GM21619 (cell line): ENCODE measurements around the gene PDE4DIP.
"Not testable (repeated sequence)": the region's sequence is repeated elsewhere in the genome, so short reads cannot be mapped to it uniquely, and the experiment has no call there.

ENCODE experiments used
- ATAC-seq: cut with Tn5 transposase; IDR thresholded peaks from one replicate; pipeline ENCODE4 v1.9.1; 2021; ENCODE audit not compliant: unreplicated experiment

Gene PDE4DIP

DNA sequence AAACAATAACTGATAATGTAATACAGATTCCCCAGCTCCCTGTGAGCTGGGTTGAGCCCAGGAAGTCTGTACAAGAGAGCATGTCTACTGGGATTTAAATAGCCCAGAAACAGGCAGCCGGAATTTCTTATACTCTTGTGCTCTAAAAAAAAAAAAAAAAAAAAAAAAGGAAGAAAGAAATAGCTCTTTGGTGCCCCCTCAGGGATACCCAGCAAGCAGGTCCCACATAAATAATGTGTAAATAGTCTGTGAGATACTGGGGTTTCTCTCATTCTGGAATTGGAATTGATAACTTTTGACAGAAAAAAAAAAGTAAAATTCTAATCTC is 25.4 kb downstream of the PDE4DIP start:
- not testable (repeated sequence) for ATAC-seq

DNA sequence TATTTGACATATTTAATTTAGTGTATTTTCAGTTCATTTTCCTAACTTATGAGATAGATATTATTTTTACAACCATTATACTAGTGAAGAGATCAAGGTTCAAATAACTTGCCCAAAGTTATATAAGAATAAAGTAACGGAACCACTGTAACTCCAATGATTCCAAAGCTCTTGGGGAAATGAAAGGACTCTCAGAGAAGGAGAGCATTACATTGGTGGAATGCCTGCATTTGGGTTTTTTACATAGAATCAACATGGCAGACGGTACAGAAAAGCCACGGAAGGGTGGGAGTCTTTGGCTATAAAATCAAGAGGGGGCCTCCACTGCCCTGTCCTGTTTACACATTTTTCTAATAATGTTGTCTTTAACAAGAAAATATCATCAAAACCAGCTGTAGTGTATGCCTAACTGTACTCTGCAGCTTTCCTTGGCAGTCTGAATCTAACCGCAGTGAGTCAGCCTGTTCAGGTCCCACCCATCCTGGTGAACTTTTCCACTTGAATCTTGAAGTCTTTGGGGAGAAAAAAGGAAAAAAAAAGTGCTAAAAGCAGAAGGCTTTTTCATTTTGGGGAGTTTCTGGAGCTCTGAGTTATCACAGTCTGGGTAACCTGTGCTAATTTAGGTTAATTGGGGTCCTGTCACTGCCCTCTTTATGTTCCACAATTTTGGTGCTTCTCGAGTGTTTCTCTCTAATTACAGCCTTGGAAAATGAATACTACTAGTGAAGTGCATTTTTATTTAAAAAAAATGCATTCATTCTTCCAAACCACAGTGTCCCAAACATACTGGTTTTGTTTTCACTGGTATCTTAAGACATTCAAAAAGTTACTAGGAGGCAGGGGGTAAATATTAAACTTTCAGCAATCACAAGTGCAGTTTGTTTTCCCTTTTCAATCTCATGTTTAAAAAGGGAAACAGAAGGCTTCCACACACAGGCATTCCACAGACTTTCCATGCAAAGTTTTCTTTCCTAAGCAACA is 30.5 kb downstream of the PDE4DIP start:
- ATAC-seq: not testable (repeated sequence)

DNA sequence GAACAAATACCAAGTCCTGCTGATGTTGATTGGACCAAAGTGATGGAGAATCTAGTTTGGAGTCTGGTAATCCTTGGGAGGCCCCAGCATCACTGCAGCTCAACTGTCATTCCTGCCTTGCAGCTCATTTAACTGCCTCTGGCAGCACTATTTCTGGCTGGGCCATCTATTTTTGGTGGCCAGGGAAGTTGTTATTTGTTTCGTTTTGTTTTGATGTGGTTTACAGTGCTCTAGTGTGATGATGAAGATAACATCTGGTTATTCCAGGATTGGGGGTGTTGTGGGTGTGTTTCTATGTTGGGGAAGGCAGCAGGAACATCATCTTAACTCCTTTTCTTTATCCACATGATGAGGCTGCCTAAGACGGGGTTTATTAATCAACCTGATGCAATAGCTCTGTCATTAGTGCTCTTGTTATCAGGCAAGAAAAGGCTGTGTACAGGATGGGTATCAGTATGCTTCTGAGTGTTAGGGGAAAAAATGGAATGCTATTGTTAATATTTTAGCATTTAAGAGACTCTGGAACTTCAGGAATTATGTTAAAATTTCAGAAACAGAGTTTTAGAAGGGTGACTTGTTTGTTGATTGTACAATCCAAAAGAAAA is 35.7 kb downstream of the PDE4DIP start:
- not testable (repeated sequence) for ATAC-seq

DNA sequence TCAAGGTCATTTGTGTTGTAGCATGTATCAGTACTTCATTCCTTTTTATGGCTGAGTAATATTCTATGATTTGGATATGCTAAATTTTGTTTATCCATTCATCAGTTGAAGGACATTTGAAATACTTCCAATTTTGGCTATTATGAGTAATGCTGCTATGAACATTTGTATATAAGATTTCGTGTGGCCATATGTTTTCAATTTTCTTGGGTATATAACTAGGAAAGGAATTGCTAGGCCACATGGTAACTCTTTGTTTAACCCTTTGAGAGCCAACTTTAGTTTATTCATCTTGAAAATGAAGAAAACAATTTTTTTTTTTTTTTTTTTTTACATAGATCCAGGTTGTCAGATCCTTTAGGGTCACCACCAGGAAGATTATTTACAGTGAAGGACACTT is 37.0 kb downstream of the PDE4DIP start:
- ATAC-seq: not testable (repeated sequence)

DNA sequence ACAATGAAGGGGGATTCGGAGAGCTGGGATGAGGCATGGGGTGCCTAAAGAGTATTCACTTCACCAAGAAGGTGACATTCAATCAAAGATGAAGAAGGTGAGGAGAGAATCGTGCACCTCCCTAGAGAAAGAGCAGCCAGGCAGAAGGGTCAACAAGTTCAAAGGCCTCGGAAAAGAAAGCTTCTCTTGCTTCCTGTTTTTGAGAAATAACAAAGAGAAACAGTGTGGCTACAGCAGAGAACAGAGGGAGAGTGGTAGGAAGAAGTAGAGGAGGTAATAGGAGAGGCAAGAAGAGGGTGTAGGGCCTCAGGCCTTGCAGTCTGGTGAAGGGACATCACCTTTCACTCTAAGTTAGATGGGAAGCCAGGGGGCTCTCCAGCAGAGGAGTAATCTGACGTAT is 41.0 kb downstream of the PDE4DIP start:
- ATAC-seq: not testable (repeated sequence)

DNA sequence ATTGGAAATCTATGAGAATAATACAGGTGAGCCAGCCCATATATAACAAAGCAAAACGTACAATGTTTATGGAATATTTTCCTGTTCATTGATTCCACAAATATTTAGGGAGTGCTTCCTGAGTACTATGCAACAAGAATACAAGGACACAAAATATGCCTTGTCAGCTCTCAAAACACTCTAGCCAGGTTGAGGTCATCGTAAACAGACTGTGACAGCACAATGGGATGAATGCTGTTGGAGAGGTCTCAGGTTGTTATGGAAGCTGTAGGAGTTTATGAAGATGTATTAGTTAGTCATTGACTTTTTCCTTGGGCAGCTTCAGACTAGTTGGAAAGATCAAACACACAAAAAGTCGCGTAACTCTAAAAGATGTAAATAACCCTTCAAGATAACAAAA is 42.1 kb downstream of the PDE4DIP start:
- ATAC-seq: not testable (repeated sequence)

DNA sequence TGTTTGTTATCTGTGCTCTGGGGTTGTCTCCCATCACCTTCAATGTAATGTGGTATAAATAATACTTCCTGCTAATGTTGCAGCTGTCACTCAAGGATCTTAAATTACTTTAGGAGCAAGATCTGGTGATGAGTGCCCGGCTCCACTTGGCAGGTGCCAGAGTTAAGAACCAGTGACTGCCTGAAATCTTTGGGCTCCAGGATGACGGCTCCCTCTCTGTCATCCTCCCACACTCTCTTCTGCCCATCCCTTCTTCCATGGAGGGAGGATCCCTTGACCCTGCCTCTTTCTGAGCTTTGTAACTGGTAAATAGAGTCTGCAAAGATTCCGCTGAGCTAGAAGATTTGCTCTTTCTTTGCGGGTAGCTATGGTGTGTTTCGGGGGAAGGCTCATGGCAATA is 44.4 kb downstream of the PDE4DIP start:
- ATAC-seq: not testable (repeated sequence)

DNA sequence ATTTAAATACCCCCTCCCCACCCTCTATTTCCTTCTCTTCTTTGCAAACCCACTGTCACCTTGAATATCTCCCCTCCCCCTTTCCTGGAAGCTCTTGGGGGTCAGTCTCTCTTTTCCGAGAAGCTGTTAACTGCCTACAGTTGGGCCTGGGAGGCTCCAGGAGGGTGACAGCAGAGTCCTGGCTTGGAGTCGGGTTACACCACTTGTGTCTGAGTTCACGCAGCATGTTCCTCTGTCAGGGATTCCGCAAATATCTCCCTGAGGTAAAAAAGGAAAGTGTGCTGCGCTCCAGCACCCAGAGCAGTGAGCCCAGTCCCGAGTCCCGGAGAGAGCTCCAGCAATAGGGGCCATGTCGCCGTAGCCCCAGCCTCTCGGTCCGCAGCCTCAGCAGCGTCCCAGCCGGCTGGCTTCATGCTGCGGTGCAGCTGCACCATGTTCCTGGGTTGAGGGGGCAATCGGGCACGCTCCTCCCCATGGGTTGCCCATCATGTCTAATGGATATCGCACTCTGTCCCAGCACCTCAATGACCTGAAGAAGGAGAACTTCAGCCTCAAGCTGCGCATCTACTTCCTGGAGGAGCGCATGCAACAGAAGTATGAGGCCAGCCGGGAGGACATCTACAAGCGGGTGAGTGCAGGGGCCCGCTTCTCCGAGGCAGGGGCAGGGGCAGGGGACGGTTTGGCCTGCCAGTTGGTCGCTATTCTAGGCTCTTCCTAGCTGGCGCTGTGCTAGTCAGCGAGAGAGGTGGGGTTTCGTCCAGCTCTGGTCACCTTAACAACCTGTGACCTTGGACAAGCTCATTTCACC is 45.2 kb downstream of the PDE4DIP start:
- ATAC-seq: not testable (repeated sequence)

DNA sequence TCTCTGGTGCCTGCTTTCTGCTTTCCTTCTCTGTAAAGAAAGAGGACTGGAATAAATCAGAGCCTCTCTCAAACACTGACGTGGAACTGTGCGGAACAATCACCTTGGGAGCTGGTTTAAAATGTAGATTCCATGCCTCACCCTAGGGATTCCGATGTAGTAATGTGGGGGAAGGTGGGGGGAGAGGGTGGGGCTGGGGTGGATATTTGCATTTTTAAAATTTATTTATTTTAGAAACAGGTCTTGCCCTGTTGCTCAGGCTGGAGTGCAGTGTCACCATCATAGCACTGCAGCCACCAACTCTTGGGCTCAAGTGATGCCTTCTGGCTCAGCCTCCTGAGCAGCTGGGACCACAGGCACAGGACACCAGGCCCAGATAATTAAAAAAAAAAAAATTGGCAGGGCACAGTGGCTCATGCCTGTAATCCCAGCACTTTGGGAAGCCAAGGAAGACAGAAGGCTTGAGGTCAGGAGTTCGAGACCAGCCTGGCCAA is 45.9 kb downstream of the PDE4DIP start:
- ATAC-seq: not testable (repeated sequence)

DNA sequence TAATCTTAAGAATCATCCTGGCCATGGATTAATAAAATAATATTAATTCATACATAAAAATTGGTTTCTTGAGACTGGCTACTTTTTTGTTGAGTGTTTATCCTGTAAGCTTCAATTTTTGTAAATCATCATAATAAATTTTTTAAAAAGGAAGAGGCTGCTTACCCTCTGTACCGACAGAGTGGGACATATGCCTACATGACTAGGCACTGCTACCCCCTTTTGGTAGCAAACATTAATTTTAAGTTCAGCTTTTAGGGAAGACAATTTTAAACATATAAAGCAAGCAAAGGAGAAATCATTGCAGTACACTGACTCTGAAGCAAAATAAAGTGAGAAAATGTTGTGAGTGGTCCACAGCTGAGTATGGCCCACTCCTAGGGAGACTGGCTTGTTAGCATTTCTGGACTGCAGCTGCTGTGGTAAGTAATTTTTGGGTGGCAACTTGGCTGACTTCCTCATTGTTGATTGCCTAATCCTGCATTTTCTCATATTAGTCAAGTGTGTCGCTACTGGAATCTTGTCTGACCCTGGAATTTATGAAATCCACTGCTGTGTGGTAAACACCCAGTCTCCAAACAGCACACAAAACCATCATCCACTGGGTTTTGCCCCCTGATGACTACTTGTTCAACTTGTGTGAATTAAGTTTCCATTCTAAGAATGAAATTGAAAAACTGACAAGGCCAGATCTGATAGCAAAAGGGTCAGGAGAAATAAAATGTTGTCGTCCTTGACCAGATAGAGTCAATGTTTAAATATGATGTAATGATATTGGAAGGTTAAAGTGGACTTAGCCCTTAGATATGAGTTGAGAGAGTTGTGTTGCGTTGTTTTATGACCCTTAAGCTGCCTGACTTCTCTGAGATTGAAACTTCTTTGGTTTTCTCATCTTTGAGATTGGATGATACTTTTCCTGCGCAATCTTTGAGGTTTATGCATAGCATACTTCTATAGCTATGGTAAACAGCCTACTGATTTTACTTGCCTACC is 50.4 kb downstream of the PDE4DIP start:
- not testable (repeated sequence) for ATAC-seq

DNA sequence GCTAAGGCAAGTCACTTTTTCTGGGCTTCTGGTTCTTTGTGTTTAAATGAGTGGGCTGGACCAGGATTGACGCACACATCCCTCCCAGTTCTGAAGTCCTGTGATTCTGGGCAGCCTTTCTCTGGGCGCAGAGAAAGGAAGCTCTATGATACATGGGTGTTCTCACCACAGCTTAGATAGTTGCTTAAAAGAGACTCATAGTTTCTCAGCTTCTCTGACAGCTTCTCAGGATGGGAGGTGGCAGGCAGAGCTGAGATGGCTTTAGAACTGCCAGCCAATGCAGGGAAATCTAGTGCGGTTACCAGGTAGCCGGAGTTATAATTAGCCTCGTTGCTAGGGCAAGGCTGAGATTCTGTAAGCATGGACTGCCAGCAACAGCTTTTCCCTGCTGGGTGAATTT is 55.8 kb downstream of the PDE4DIP start:
- not testable (repeated sequence) for ATAC-seq

DNA sequence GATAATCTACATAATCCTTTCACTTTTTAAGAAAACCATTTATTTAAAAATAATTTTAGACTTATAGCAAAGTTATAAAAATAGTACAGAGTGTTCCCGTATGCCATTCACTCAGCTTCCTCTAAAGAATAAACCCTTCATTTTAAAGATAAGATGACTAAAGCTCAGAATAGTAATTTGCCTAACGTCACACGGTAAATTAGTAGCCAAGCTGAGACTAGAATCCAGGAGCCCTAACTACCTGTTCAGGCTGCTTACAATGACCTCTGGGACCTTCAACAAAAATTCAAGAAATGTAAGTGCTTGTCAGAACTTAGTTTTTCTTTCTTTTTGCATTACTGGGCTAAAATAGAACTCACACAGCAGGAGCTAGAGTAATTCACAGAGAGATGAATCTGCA is 56.5 kb downstream of the PDE4DIP start:
- ATAC-seq: not testable (repeated sequence)

DNA sequence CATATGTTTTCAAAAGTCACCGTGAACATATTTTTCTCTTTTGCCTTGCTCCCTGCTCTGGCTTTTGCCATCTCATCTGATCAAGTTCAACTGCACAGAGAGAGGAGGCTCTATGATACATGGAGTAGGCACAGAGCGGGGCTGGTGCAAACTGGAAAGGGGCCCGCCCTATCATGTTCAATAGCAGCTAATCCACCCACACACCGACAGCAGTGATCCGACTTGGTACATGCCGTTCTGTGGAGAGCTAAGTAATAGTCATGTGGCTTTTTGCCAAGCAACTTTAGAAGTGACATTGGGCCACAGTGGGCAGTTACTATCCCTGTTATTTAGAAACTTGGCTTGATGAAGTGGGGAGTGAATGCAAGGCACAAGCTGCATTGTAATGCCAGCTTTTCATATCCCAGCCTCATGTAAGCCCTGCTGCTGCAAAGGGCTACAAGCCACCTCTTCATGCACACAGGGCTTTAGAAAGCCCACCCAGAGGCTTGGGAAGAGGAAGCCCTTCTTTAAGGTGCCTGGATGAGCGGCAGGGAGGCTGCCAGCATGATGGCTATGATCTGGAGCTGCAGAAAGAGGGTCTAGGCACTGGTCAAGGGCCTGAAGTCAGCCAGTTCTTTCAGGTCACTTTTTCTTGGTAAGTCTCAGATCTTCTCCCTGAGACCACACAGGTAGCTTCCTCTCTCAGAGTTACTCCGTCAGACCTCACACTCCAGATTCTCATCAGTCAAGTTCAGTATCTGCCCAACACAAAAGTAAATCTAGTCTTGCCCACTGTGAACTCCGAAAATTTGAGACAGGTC is 57.1 kb downstream of the PDE4DIP start:
- not testable (repeated sequence) for ATAC-seq

DNA sequence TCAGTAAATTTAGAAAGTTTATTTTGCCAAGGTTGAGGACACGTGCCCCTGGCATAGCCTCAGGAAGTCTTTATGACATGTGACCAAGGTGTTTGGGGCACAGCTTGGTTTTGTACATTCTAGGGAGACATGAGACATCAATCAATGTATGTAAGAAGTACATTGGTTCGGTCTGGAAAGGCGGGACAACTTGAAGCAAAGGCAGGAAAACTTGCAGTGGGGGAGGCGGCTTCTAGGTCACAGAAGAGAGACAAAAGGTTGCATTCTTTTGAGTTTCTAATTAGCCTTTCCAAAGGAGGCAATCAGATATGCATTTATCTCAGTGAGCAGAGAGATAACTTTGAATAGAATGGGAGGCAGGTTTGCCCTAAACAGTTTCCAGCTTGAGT is 57.7 kb downstream of the PDE4DIP start:
- not testable (repeated sequence) for ATAC-seq

DNA sequence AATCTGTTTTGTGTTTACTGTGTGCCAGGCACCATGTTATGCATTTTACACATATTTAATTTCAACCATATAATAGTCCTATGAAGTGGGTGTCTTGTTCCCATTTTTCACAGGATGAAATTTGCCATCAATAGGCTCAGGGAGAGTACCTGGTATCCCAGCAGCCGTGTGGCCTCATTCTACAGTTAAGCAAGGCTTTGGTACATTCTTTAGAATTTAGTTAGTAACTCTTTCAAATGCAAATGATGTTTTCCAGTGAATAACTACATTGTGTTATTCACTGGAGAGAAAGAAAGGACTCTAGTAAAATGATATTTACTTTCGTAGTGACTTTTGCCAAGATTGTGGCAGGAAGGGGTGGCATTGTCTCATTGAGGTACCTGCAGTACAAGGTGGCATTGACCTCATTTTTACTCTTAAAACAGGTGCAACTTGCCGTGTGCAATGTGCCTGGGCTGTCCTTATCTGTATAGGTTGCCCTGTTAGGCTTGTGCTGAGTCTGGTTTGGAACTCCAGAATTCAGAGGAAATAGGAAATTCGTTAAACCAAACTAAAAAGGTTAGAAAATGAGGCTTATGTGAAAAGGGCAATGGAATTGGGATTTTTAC is 65.1 kb downstream of the PDE4DIP start:
- ATAC-seq: not testable (repeated sequence)

DNA sequence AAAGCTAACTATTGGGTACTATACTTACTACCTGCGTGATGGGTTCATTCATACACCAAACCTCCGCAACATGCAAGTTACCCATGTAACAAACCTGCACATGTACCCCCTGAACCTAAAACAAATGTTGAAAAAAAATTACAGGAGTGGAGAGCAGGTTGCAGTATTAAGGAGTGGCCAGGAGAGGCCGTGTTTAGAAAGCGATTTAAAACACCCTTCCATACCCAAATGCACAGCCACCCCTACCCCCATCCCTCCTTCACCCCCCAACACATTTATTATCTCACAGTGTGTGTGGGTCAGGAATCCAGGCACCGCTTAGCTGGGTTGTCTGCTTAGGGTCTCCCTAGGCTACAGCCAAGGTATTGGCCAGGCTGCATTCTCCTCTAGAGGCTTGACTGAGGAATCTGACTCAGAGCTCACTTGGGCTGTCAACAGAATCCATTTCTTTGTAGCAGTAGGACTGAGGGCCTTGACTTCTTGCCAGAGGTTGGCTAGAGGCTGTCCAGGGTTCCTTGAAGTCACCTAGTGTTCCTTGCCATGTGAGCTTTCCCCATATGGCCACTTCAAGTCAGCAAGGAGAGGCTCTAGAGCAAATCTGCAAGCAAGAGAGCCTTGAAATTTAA is 67.2 kb downstream of the PDE4DIP start:
- ATAC-seq: not testable (repeated sequence)

DNA sequence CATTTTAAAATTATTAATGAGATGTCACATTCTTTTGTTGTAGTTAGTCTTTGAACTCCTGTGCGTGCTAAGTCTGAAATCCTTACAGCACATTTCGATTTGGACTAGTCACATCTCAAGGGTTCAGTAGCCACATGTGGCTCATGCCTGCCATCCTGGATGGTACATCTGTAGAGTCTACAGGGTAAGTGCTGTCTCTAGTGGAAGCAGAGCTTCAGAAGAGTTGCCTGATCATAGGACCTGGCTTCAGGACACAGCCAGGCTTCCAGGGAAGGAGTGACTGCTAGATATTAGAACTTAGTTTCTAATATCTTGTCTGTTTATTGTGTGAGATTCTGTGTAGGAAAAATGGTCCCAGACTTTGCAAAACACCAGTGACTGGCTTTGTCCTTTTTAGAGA is 72.0 kb downstream of the PDE4DIP start:
- ATAC-seq: not testable (repeated sequence)

DNA sequence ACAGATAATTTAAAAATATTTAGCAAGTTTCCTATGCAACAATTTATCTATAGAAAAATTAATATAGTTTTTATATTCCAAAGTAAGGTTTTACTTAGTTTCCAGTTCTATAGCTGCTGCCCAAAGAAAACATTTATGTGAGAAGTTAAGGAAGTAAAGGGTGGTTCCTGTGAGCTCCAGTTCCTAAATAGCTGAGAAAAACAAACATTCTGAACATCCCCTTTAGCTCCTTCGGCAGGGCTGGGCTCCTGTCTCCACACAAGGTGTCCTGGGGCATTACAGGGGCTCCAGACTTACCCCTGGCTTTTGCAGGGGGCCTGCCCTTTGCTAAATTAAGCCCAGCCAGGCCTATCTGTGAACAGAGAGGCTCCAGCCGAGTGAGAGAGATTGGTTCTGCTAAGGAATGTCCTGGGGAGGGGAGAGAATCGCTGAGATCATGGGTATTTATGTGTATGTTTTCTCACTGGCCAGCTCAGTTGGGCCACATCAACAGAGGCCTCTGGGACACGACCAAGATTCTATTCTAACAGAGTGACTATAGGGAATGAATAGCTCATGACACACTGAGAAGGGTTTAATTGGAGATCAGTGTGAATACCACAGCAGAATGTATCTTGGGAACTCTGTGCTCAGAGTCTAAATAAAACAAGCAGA is 72.6 kb downstream of the PDE4DIP start:
- ATAC-seq: not testable (repeated sequence)
